Heart left ventricle (tissue), 13 donors: ENCODE results near the gene ARHGAP19.

Experiments used
- CTCF ChIP-seq, 12 donors: fragments of 200-600 bp; sonication (generic) in 4 of 12; IDR thresholded peaks; one replicate each; pipeline versions ENCODE4 v1.5.0 to v1.8.0; 2018 to 2022; ENCODE audit warnings: antibody characterized with exemption in 12 of 12, mild to moderate bottlenecking in 5 of 12
- POLR2A ChIP-seq, 2 donors: fragments of 450-650 bp; IDR thresholded peaks; one replicate each; pipeline ENCODE4 v1.6.1; 2017; ENCODE audit warnings: antibody characterized with exemption in 2 of 2, mild to moderate bottlenecking in 2 of 2, moderate library complexity in 2 of 2
- donor health status: ischemic (EF 13 %, LVEDD 7.1; RV severe dilation, severe dysfunction).
- donor health status: DM: no; HTN: yes; CAD: no.
- donor health status: DM: no; HTN: no; CAD: no.
- donor health status: ischemic (EF 25% LVEDD 6.9; RV normal size, moderate dysfunction).
- donor health status: ischemic (EF 25% LVEDD 5.7; RV mildly dilated, moderate dysfunction).
- donor health status: ischemic (EF 35%, LVEDD 5.7; RV mildly dilated, moderate dysfunction).
- donor health status: nonischemic (EF 11% LVEDD 7.7; RV severe dilation, severe dysfunction).
- donor health status: DM: yes; HTN: yes; CAD: no.
- donor health status: PGD.
- donor health status: ischemic (EF 29% LVEDD 5.4; RV normal size, mild dysfunction).
- donor health status: nonischemic (EF 23%, LVEDD 6.1; RV moderate dilation, normal function).

- TF ChIP-seq POLR2A (IDR thresholded peaks at IDR 0.05) (no peak), CTCF (IDR thresholded peaks at IDR 0.05) (no peak)
Observed at GRCh38 chr10:97328646-97329453, 36.4 kb upstream of the ARHGAP19 start.
